ENCODE results near the gene CCR8. TPM values are rescaled to one million over a fixed set of nuclear protein-coding genes. Genes with fewer than 3 reads are reported as not detected.

The CCR8 gene
- not detected for total RNA-seq

GRCh38 chr3:39329493-39329892 lies at the start of gene CCR8:
Gene CCR8 (plus strand): TSS chr3:39329709. CDS start chr3:39332332, 2,623 bp downstream.
- no peak for DNase-seq (ENCODE audit: low spot score in 2 of 2)
- FAIRE-seq = no peak

GRCh38 chr3:39279745-39280517 lies 49.6 kb upstream of the CCR8 start, which contains the start of gene CX3CR1:
Gene CX3CR1 (minus strand): TSS chr3:39280036. CDS start chr3:39266509, 13,527 bp downstream.
- DNase-seq (ENCODE audit: low spot score in 2 of 2) (no peak), FAIRE-seq (no peak)

DNA sequence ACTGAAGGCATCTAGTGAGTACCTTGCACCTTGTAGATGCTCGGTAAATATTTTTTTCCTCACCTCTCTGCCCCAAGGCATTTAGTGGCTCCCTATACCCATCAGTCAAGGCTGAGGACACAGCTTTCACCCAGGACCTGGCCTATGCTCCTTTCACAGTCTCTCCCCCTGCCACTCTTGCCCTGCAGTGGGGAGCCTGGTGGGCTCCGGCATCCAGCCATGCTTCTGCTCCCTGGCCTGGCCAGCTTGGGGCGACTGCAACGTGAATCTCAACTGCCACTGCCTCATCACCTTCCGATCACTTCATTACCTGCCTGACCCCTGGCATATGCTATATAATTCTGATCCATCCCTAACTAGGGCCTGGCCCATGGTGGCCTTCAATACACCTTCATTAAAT lies 48.9 kb upstream of the CCR8 start:
- no peak for FAIRE-seq
- DNase-seq (ENCODE audit: low spot score in 2 of 2) = no peak

DNA sequence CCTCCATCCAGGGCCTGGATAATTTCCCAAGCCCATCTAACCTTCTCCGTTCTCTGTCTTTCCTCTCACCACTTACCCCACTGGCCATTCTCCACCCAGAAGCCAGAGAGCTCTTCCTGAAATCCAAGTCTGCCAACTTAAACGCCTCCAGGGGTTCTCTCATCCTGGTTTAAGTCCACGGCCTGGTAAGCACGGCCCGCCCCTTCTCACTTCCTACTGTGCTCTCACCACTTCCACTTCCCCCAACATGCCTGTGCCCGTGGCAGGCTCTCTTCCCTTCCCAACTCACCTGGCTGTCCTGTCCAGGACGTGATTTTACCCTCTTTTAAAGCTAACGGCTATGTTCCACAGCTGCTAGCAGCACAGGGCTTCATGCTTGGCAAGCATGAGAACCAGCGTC lies 48.0 kb upstream of the CCR8 start:
- FAIRE-seq (no peak), DNase-seq (ENCODE audit: low spot score in 2 of 2) (no peak)

DNA sequence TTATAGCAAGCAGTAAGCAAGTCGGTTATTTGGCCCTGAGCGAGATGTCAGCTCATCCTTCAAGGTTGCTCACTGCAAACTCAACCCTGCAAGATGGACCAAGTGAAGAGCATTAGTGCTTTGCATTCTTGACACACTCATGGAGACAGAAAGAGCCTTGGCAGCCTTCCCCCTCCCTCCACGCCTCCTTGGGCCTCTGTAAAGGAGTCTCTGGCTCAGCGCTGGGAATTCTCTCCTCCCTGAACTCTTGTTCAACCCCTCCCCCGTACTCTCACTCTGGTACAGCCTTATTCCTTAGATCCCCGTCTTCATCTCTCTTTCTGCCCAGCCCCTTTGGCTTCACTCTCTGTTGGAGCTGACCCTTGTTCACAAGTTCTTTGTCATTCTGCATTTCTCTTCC lies 47.5 kb upstream of the CCR8 start:
- DNase-seq (ENCODE audit: low spot score in 2 of 2) = no peak
- FAIRE-seq = no peak

- FAIRE-seq = no peak
- DNase-seq (ENCODE audit: low spot score in 2 of 2) = no peak
Observed at GRCh38 chr3:39284457-39284881, 45.0 kb upstream of the CCR8 start.

GRCh38 chr3:39285332-39285731 lies 44.2 kb upstream of the CCR8 start:
- FAIRE-seq = no peak
- no peak for DNase-seq (ENCODE audit: low spot score in 2 of 2)

DNA sequence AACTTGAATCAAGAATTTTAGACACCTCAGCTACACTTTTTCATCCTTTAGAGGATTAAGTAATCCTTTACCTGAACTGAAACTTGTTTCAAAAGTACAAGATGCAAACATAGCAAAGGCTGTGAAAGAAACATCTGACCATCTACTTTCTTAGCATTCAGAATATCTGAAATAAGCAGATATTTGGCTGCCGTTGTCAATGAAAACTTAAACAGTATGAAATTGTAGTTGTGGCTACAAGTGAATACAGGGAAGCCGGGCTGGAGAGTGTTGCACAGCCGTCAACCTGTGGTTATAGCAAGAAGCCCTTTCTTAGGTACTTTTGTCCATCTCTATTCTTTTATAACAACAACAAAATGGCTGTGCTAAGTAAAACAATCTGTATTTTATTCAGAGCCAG lies 42.7 kb upstream of the CCR8 start:
- DNase-seq (ENCODE audit: low spot score in 2 of 2) (no peak), FAIRE-seq (no peak)

DNA sequence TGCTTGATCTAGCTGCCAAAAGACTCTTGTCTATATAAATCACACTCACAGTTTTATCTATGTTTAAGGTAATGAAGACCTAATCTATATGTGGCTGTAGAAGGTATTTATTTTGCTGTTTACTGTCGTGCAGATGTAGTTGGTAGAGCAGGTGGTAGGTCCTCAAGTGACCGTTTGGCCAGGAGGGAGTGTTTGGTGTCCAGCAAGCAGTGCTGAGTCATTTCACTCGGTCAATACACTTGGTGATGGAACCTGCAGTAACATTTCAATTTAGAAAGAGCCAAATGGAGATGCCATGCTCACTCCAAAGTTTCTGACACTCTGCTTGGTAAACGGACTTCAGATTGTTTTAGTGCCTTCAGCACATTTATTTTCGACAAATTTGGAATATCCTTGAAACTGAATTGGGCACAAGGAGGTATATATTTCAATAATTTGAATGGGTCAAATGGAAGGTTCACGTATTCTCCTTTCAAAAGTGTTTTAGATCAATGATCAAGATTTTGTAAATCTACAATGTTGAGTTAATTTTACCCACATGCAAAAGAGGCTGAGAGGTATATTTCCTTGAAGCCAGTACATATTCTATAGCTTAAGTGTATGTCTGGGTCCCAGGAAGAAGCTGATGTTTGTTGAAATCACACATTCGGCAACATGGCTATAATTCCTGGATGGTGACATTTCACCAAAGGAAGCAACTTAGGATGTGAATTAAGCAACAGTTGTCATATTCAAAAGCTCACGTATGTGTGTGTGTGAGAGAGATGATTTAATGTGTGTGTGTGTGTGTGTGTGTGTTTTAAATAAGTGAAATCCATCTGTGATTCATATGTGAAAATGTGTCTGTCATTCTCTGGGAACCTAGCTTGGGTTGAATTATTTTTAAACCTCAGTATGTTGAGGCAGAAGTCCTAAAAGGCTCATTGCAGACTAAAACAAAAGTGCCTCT lies 42.0 kb upstream of the CCR8 start:
- FAIRE-seq (no peak), DNase-seq (ENCODE audit: low spot score in 2 of 2) (no peak)

DNA sequence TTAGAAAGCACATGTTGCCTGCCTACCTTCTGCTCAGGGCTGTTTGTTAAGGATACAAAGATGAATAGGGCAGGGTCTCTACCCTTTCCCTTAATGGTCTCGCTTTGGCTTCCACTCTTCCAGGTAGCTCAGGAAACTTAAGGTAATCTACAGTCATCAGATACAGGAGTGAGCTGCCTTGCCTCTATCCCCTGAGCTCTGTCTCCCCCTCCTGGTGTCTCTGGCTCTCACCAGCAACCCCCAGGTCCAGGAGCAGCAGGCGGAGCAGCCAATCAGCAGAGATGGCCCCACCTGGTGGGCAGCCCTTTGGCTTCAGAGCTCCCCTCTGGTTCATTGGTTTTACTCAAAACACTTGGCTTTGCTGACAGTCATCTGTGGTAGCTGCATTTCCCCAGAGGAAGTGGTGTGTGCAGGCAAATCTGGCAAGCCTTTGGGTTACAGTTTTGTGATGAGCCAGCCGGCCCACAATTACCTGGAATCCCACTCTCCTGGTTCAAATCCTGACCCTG lies 41.2 kb upstream of the CCR8 start:
- DNase-seq (ENCODE audit: low spot score in 2 of 2) (peak; percentile 55 to 83), FAIRE-seq (no peak)

GRCh38 chr3:39289107-39289506 lies 40.4 kb upstream of the CCR8 start:
- DNase-seq (ENCODE audit: low spot score in 2 of 2) = no peak
- FAIRE-seq = no peak

DNA sequence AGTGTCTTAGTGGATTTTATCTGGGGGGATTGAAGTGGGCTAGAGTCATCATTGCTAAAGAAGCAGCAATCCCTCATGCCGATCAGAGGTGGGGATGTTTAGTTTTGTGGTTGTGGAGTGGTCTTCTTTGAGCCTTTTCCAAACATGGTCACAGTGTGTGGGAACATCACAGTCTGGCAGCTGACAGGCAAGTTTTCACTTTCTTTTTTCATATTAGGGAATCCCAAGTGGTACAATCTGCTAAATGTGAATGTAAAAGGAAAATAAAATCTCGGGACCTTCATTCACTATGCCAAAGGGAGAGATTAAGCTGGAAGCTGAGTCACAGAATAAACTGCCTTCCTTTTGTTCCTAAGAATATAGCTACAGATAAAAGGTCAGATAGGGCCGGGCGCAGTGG lies 39.3 kb upstream of the CCR8 start:
- FAIRE-seq = no peak

GRCh38 chr3:39291903-39292329 lies 37.6 kb upstream of the CCR8 start:
- FAIRE-seq = no peak
- DNase-seq (ENCODE audit: low spot score in 2 of 2) = peak; percentile 28 to 66

More for the DNA sequence above, 39.3 kb upstream of the CCR8 start:
- no peak for DNase-seq (ENCODE audit: low spot score in 2 of 2)

- FAIRE-seq = no peak
- no peak for DNase-seq (ENCODE audit: low spot score in 2 of 2)
Observed at GRCh38 chr3:39292961-39293360, 36.5 kb upstream of the CCR8 start.

DNA sequence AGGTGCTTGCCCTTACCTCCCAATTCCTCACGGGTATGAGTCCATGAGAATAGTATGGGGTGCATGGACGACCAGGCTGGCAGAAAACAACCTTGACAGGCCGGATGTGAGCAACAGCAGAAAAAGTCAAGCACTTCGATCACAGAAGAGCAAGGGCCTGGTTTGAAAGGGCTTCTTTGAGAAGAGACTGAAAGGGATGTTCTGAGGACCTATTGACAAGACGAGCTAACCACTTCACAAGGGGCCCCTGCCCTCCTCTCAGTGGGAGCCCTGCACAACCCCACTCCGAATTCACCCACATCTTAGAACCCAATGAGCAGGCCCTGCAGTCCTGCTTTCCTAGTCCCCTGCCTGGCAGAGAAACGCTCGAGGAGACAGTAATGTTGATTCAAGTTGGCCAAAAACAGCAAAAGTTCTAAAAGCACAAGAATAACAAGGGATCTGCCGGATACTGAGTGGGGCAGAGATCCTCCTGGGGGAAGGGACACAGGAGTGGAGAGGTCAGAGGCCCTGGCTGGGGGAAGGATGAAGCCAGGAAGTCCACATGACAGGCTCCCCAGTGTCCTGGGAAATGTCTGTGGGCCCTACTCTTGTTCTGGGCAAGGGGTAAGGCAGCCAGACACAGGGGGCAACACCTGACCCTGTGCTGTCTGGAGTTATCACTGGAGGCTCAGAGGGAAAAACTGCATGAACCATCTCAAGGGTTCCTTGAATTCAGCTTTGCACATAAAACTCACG lies 34.9 kb upstream of the CCR8 start:
- FAIRE-seq (no peak), DNase-seq (ENCODE audit: low spot score in 2 of 2) (no peak)

DNA sequence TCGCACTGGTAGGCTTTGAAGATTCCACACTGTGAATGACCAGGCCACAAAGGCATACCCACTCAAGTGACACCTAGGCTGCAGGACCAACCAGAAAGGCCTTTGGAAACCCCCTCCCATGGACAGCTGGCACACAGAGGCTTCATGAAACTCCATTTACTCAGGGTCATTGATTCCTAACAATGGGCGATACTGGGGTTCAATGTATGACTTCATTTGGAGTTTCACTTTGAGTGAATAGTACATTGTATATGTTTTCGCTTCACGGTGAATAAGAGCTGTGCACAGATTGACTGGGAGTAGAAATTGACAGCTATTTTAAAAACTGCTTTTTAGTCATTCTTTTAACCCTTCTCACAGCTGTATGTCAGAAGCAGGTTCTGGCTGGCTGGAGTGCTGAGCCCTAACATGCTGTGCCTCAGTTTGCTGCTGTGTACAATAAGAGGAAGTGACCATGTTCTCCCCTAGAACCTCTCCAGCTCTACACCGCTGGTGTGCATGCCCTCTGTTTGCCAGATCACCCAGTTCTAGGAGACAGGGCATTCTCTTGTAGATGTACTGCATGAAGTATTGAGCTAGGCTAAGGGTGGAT lies 34.2 kb upstream of the CCR8 start:
- FAIRE-seq (no peak), DNase-seq (ENCODE audit: low spot score in 2 of 2) (no peak)

DNA sequence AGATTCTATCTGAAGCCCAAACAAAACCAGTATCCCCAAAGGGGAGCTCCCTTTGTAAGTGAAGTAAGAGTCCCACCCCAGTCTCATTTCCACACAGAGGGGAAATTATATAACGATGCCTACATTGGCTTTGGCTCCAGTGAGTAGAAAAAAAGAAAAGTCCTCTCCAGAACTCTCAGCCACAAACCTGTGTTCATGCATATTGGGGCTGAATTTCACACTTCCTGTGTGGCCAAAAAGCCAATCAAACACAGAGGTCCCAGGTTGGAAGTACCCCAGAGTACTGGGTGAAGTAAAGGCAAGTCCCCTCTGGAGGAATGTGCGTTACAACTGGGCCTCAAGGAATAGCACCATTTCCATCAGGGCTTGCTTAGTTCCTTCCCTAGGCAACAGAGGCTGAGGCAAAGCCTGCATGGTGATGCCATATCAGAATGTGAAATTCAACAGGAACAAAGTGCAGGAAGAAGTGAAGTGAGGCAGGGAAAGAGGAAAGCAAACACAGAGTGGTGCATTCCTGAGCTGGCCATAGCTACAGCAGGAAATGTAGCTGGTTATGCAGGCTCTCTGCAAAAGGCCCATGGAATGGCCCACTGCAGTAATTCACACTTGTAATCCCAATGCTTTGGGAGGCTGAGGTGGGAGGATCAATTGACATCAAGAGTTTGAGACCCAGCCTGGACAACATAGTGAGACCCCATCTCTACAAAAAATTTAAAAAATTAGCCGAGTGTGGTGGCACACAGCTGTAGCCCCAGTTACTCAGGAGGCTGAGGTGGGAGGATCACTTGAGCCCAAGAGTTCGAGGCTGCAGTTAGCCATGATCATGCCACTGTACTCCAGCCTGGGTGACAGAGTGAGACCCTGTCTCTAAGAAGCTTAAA lies 33.1 kb upstream of the CCR8 start:
- FAIRE-seq (no peak), DNase-seq (ENCODE audit: low spot score in 2 of 2) (no peak)

GRCh38 chr3:39299279-39299678 lies 30.2 kb upstream of the CCR8 start:
- DNase-seq (ENCODE audit: low spot score in 2 of 2) (no peak), FAIRE-seq (no peak)

DNA sequence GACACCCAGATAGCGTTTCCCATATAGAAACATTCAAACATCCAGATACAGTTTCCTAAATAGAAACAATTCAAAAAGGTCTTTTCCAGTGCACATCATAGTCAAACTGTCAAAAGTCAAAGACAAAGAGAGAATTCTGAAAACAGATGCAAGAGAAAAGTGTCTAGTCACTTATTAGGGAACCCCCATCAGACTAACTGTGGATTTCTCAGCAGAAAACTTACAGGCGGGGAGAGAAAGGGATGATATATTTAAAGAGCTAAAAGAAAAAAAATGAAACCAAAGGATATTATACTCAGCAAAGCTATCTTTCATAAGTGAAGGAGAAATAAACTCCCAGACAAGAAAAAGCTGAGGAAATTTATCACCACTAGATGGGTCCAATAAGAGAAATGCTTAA lies 27.3 kb upstream of the CCR8 start:
- no peak for DNase-seq (ENCODE audit: low spot score in 2 of 2)
- FAIRE-seq = no peak

Measured in frontal cortex (tissue), 4 donors.